Measurements from ENCODE around the gene EXD3.
"Not testable (repeated sequence)": the region's sequence is repeated elsewhere in the genome, so short reads cannot be mapped to it uniquely, and the experiment has no call there.

The EXD3 gene

GRCh38 chr9:137354845-137355760 is 67.9 kb downstream of the EXD3 start:
- peak; percentile 37 for DNase-seq

DNA sequence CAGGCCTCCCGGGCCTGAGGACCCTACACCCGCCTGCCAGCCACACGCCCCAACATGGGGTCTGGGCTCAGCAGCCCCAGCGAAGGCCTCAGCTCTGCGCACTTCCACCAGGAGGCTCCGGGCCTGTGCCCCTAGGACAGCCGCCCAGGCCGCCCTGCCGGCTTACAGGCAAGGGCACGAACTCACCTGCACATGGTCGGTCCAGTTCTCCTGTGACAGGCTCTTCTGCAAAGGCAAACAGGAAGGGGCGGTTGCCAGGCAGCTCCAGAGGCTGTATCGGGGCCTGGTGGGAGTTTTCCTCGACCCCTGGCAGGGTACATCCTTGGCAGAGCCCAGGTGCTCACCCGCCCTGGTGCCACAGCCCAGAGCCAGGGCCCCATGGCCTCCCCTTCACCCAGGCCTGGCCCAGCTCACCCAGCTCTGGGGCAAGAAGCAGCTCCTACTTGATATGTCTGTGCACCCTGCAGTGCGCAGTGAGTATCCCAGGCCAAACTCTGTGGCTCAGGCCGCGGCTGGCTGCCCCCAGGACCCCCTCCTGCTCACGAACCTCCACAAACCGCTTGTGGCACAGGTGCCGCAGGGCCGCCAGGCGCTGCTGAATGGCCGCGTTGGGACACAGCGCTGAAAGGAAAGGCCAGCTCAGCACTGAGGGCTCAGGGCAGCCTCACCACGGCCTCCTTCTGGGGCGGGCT is 68.7 kb downstream of the EXD3 start:
- DNase-seq, result no peak

DNA sequence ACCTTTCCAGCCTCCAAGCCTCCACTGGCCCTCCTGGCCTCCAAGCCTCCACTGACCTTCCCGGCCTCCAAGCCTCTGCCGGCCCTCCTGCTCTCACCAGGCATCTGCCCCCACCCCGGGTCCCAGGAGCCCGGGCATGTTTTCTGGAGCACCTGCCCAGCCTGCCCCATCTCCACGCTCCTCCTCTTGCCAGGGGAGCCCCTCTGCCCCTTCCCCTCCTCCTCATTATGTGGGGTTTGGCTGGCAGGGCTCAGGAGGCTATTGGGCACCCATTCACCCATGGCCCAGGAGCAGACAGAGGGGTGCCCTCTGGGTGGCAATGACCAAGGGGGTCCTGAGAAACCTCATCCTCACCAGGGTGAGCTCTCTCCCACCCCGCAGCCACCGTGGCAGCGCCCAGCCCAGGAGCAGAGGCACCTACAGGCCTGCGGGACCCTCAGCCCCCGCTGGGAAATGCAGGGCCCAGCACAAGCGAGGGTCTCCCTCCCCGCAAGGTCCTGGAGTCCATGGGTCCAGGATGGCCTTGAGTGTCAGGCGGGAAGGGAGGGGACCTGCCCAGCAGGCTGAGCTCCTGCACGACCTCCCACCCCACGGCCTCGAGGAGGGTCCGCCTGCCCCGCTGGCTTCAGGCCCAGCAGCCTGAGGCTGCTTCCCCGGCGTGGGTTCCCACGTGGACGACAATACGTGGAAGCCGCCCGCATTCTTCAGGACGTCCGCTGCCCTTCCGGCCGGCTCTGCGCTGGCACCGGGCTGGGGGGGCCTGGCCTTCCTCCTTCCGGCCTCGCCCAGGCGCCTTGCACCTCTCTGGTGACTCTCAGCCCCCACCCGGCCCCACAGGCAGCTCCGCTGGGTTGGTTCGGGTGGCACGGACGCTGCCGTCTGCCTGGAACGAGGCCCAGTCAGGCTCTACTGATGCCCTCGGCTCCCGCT is 69.5 kb downstream of the EXD3 start:
- no peak for DNase-seq

- DNase-seq, result no peak
Measured at GRCh38 chr9:137352511-137353222, 70.3 kb downstream of the EXD3 start.

- DNase-seq, result no peak
Measured at GRCh38 chr9:137351781-137352501, 71.0 kb downstream of the EXD3 start.

DNA sequence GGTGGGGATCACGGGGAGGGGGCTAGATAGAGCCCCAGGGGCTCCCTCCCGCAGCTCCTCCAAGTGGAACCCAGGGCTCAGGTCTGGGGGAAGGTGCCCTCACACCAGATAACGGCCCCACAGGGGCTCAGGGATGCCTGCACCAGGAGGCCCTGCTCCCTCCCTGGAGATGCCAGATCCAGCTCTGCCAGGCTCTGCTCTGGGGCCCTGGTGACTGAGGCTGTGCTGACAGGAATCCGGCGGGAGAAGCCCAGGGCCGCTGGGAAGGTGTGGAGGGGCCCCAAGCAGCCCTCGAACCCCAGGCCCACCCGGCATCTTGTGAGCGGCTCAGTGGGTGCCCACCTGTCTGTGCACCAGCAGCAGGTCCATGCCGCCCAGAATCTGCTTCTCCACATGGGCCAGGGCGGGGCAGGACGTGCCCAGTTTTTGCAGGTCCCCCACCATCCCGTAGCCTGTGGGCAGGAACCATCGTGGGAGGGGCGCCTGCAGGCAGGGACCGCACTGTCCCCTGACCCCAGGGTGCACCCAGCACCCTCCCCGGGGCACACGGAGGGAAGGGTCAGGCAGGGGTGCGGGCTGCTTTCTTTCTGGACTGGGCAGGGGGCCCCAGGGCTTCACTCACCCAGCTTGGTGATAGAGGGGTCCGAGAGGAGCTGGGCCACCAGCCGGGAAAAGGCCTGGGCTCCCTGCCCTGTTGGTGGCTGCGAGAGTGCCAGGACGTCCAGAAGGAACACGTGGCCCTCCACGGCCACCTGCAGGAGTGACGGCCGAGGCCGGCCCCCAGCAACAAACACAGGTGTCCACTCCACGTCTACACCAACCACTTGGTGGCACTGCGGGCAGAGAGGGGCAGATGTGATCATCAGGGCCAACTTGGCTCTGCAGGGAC is 72.0 kb downstream of the EXD3 start:
- peak; percentile 85 for DNase-seq

GRCh38 chr9:137349471-137350033 is 73.4 kb downstream of the EXD3 start:
- no peak for DNase-seq

GRCh38 chr9:137348769-137349470 is 74.0 kb downstream of the EXD3 start:
- peak; percentile 47 for DNase-seq

DNA sequence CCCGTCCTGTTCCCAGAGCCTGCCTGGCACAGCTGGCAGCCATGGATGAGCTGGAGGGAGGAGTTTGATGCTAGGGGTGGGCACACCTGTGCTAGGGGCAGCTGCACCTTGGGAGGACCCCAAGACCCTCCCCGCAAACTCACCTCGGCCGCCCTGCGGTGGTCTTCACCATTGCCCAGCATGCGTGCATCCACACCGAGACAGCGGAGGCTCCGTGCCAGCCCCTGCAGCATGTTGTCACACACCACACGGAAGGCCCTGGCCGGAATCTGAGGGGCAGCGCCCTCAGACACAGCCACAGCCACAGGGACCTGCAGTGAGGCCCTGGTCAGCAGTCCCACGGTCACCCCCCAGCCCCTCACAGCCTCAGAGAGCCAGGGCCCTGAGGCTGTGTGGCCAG is 75.0 kb downstream of the EXD3 start:
- DNase-seq, result no peak

- DNase-seq, result no peak
Measured at GRCh38 chr9:137342482-137342881, 80.5 kb downstream of the EXD3 start.

DNA sequence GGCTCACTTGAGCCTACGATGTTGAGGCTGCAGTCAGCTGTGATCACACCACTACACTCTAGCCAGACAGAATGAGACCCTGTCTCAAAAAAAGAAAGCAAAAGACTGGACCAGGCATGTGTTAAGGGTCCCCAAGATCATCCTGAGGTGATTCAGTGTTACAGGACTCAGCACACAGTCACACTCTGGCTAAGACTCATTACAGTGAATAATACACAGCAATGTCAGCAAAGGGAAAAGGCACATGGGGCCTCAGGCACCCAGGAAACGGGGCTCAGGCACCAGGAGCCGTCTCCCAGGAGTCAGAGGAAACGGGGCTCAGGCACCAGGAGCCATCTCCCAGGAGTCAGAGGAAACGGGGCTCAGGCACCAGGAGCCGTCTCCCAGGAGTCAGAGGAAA is 81.7 kb downstream of the EXD3 start:
- no peak for DNase-seq

DNA sequence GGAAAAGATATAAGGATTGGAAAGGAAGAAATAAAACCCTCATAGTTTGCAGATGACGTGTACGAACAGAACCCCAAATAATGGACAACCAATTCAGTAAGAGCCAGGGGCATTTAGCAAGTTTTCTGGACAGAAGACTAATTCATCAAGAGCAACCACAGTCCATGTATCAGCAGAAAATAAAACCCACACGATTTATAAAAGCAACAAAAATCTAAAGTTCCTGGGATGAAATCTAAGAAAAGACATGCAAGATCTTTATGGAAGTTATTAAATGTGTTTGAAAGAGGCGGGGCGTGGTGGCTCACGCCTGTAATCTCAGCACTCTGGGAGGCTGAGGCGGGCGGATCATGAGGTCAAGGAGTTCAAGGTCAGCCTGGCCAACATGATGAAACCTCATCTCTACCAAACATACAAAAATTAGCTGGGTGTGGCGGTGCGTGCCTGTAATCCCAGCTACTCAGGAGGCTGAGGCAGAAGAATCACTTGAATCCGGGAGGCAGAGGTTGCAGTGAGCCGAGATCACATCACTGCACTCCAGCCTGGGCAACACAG is 83.0 kb downstream of the EXD3 start:
- DNase-seq, result not testable (repeated sequence)

DNA sequence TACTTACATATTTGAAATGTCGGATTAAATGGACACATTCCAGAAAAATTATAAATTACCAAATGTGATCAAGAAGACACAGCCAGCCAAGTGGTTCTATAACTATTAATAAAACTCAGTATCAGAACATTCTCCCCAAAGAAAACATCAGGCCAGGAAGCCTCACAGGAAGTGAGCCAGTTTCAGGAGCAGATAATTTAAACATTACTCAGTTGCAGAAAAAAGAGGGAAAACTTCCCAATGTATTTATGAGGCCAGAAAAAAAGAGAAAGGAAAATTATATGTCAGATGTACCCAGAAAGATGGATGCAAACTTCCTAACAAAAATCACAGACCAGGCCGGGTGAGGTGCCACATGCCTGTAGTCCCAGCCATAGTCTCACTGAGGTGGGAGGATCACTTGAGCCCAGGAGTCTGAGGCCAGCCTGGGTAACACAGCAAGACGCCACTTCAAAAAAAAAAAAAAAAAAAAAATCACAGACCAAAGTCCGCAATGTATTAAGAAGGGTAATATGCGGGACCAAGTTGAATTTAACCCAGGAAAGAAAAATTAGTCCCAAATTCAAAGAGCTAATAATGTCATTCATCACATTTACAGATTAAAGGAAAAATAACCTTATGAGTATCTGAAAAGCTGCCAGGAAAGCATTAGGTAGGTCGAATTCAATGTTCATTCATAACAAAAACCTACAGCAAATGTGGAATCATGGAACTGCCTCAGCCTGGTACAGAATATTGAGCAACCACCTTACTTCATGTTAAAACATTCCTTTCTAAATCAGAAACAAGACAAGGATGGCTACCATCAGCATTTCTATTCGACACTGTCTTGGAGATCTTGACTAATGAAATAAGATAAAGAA is 83.7 kb downstream of the EXD3 start:
- no peak for DNase-seq

GRCh38 chr9:137336735-137337134 is 86.2 kb downstream of the EXD3 start:
- DNase-seq, result no peak

DNA sequence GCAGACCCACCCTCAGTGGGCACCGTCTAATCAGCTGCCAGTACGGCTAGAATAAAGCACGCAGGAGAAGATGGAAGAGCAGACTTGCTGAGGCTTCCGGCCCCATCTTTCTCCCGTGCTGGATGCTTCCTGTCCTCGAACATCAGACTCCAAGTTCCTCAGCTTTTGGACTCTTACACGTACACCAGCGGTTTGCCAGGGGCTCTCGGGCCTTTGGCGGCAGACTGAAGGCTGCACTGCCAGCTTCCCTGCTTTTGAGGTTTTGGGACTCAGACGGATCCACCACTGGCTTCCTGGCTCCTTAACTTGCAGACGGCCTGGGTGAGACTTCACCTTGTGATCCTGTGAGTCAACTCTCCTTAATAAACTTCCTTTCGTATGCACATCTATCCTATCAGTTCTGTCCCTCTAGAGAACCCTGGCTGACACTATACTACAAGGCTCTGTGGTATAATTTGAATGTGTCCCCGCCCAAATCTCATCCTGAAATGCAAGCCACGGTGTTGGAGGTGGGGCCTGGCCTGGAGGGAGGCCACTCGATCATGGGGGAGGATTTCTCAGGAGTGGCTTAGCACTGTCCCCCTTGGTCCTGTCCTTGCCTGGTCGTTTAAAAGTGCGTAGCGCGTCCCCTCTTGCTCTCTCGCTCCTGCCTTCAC is 89.8 kb downstream of the EXD3 start:
- no peak for DNase-seq

DNA sequence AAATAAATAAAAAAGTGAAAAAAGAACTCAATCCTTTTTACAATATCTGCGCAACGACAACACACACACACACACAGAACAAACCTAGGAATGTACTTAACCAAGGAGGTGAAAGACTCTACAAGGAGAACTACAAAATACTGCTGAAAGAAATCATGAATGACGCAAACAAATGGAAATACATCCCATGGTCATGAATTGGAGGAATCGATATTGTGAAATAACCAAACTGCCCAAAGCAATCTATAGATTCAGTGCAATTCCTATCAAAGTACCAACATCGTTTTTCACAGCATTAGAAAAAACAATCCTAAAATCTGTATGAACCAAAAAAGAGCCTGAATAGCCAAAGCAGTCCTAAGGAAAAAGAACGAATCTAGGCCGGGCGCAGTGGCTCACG is 91.0 kb downstream of the EXD3 start:
- no peak for DNase-seq

DNA sequence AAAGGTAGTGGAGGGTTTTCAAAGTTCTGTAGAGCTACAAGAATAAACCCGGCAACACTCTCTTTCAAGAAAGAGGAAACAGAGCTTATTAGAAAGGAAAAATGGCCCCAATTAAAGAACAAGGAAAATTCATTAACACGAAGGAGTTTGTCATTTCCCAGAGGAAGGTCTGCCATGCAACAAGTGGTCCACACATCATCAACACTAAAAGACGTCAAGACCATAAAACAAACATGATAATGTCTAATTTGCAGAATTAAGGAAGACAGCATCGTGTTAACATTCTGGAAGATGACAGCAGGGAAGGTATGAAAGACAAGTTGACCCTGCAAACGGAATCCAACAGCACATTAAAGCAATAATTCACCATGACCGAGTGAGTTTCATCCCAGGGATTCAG is 92.3 kb downstream of the EXD3 start:
- no peak for DNase-seq

- DNase-seq, result not testable (repeated sequence)
Measured at GRCh38 chr9:137329590-137329989, 93.4 kb downstream of the EXD3 start.

Measured in DMS53 (cell line).